Activated CD4-positive, alpha-beta T cell treated with anti-CD3 and anti-CD28 coated beads for 36 hours (primary cell): ENCODE results near the gene SPA17. TPM values are rescaled to one million over a fixed set of nuclear protein-coding genes. Genes with fewer than 3 reads are reported as not detected.

Source experiments
- ATAC-seq: fragments of 200-7000 bp; cut with Tn5 transposase; one replicate; pipeline ENCODE4 v1.10.0; 2021; ENCODE audit warnings: mild to moderate bottlenecking, moderate library complexity
- CTCF ChIA-PET: fragments of 350-600 bp; sonication (Branson Sonifier 250); formaldehyde crosslinking; loops from one replicate; lab custom pipeline; 2021; ENCODE audit warnings: antibody characterized with exemption; lab: Charles Lee
- POLR2A ChIA-PET: fragments of 350-600 bp; sonication (Branson Sonifier 250); formaldehyde crosslinking; loops from one replicate; lab custom pipeline; 2021; ENCODE audit warnings: antibody characterized with exemption, inconsistent platforms; lab: Charles Lee
- DNase-seq: peaks from one replicate; pipeline ENCODE4 v3.0.0-alpha.2; 2020
- H3K27ac Mint-ChIP-seq: one replicate; pipeline ENCODE4 v1.8.0; 2021; ENCODE audit warnings: mixed read lengths
- H3K27me3 Mint-ChIP-seq: one replicate; pipeline ENCODE4 v1.8.0; 2021; ENCODE audit warnings: mixed read lengths
- H3K36me3 Mint-ChIP-seq: one replicate; pipeline ENCODE4 v1.8.0; 2021; ENCODE audit warnings: low read depth, mixed read lengths
- H3K4me1 Mint-ChIP-seq: one replicate; pipeline ENCODE4 v1.8.0; 2021; ENCODE audit warnings: mixed read lengths
- H3K4me3 Mint-ChIP-seq: one replicate; pipeline ENCODE4 v1.8.0; 2021; ENCODE audit warnings: mild to moderate bottlenecking, moderate library complexity, mixed read lengths
- H3K9me3 Mint-ChIP-seq: one replicate; pipeline ENCODE4 v1.8.0; 2021; ENCODE audit warnings: low read depth, mixed read lengths
- intact Hi-C, 2 experiments: fragments of 100-400 bp; cut with DNase I in 1 of 2; cut with micrococcal nuclease in 1 of 2; formaldehyde crosslinking; loops; one replicate each; pipeline versions ENCODE4 v1.14.2 to v1.15.1; 2022 to 2024; cut with DNase I, micrococcal nuclease
- total RNA-seq, 2 experiments: library from RNA; stranded (reverse); gene quantifications; one replicate each; pipeline ENCODE4 v1.2.3, GENCODE V29; 2021

SPA17 gene
- total RNA-seq, 2 experiments from 2014 or later = 3.9 to 4.7 TPM

DNA sequence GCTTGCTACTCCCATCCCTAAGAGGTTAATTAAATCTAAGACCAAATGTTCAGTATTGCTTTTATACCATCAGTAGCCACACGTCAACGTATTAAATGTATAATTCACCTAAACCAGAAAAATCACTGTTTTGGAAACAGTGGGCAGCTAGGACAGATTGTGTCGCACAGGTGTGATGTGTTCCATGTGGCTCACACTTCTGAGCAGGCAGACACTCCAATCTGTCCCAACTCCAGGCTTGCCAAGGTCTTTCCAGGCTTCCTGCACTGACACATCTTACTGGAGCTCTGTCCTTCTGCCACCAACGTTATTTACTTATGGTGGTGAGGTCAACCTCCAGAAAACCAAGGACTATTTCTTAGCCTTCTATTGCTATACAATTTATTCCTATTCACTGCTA is 11.6 kb upstream of the SPA17 start:
- Mint-ChIP-seq H3K4me3 (no peak overlapping the region), H3K27ac (no peak overlapping the region), H3K36me3 (peaks cover 5% of the 10 kb centered on the region), H3K9me3 (no peaks in the 10 kb centered on the region), H3K4me1 (no peaks in the 10 kb centered on the region), H3K27me3 (no peaks in the 10 kb centered on the region)
- POLR2A ChIA-PET = interaction anchor here (0.7 kb wide), 1 partner anchor 124 kb away, joined by 3 read pairs; no protein-coding TSS in a partner anchor
- ATAC-seq (no peak), DNase-seq (no peak)
- intact Hi-C loops = no loop called here
- CTCF ChIA-PET = interaction anchor here (0.6 to 1.3 kb wide), 4 partner anchors 18 to 175 kb away, joined by 3 to 5 read pairs (median 4); no protein-coding TSS in a partner anchor

DNA sequence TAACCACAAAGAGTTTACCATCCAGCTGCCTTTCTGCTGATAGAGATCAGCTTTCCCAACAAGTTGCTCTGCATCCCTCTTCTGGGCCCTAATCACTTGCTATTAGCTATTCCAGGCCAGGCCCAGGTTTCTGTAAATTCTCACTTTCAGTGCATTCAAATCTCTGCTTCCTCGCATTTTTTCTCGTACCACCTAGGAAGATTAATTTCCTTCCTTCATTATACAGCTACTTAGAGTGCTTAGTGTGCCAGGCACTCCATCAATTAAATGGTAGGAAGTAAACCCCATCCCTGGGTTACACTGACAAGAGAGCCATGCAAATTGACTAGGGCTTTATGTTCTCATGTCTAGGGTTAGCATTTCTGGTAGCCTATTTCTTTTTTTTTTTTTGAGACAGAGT is 9.8 kb upstream of the SPA17 start:
- no peaks in the 10 kb centered on the region for H3K9me3 Mint-ChIP-seq
- H3K36me3 Mint-ChIP-seq = peaks cover 3% of the 10 kb centered on the region
- no peak overlapping the region for H3K27ac Mint-ChIP-seq
- intact Hi-C loops = no loop called here
- CTCF ChIA-PET = interaction anchor here (1.0 to 1.4 kb wide), 2 partner anchors 9 to 100 kb away, joined by 3 to 4 read pairs; partner anchors contain the start of genes SIAE and SPA17
- no peak overlapping the region for H3K4me3 Mint-ChIP-seq
- POLR2A ChIA-PET = no interaction called here
- no peaks in the 10 kb centered on the region for H3K27me3 Mint-ChIP-seq
- no peaks in the 10 kb centered on the region for H3K4me1 Mint-ChIP-seq
- no peak for DNase-seq
- ATAC-seq = no peak

DNA sequence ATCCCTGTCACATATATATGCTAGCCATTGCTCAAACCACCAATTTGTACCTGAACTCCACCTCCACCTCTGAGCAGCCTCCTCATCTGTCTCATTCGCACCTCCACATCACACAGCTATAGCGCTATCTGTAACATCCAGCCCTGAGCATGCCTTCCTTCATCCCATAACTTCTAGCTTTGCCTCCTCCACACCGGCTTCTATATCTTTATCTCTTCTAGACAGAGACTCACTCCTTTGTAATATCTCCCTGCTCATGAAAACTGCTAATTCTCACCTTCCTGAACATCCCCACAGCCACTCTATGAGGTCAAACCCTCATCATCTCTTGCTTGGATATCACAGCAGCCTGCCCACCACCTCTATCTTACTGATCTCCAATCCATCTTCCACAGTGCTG is 6.1 kb upstream of the SPA17 start:
- CTCF ChIA-PET = interaction anchor here (0.5 to 1.1 kb wide), 4 partner anchors 79 to 170 kb away, joined by 3 to 5 read pairs (median 3); no protein-coding TSS in a partner anchor
- H3K36me3 Mint-ChIP-seq = no peaks in the 10 kb centered on the region
- DNase-seq (no peak), ATAC-seq (no peak)
- H3K27ac Mint-ChIP-seq = no peak overlapping the region
- POLR2A ChIA-PET = interaction anchor here (0.8 kb wide), 1 partner anchor 1261 kb away, joined by 4 read pairs; no protein-coding TSS in a partner anchor
- H3K27me3 Mint-ChIP-seq = no peaks in the 10 kb centered on the region
- H3K9me3 Mint-ChIP-seq = no peaks in the 10 kb centered on the region
- H3K4me3 Mint-ChIP-seq = no peak overlapping the region
- peaks cover 17% of the 10 kb centered on the region for H3K4me1 Mint-ChIP-seq
- intact Hi-C loops = no loop called here

DNA sequence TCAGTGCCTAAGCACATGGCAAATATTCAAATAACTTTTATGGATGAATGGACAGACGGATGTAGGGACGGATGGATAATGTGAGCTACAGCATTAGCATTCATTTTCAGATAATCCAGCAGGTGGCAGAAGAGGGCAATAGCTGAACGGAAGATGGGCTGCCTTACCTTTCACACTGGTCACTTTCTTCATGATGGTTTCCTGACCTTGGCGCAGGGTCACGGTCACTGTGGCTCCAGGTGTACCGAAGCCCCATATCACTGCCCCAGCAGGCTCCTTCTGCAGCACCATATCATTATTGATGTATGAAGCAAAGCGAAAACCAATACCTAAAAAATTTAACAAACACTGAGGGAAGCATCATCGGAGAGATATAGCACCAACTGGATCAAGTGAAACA is 4.5 kb upstream of the SPA17 start:
- ChIA-PET POLR2A (interaction anchor here (0.7 to 0.9 kb wide), 2 partner anchors 23 to 929 kb away, joined by 3 read pairs; no protein-coding TSS in a partner anchor), CTCF (interaction anchor here (0.6 to 3.8 kb wide), 37 partner anchors 8 to 1094 kb away, joined by 3 to 64 read pairs (median 5); partner anchors contain the start of genes ESAM, MSANTD2, NRGN and ROBO3)
- DNase-seq (peak; percentile 47), ATAC-seq (no peak)
- Mint-ChIP-seq H3K36me3 (no peaks in the 10 kb centered on the region), H3K27me3 (no peaks in the 10 kb centered on the region), H3K27ac (no peak overlapping the region), H3K4me3 (no peak overlapping the region), H3K9me3 (no peaks in the 10 kb centered on the region), H3K4me1 (peaks cover 23% of the 10 kb centered on the region)
- intact Hi-C loops = loop anchor here (1.0 kb wide), 5 partner anchors 94 to 207 kb away; no protein-coding TSS in a partner anchor

DNA sequence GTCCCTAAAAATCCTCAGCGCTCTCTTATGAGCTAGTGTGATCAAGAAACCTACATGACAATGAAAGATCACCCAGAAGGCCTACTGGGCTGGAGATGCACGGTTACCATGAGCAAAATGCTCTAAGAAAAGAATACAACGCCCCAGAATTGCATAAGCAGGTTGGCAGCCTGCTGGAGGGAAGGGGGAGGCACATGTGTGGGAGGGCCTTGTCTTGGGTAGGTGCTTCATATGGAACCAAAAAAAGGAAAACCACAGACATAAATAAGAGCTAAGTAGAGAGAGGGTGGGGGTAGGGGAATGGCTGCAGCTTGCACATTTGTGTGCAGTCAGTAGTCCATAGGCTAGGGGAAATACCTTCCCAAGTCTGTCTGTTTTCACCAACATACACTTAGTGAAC is 3.0 kb upstream of the SPA17 start:
- Mint-ChIP-seq H3K9me3 (no peaks in the 10 kb centered on the region), H3K27ac (no peak overlapping the region), H3K4me3 (no peak overlapping the region), H3K27me3 (no peaks in the 10 kb centered on the region), H3K36me3 (no peaks in the 10 kb centered on the region), H3K4me1 (peaks cover 30% of the 10 kb centered on the region)
- POLR2A ChIA-PET = no interaction called here
- peak; percentile 53 for DNase-seq
- intact Hi-C loops = loop anchor here (1.0 to 5.0 kb wide), 6 partner anchors 26 to 957 kb away; partner anchors contain the start of genes CCDC15 (in 1 of the 2), CHEK1 (in 1 of the 2), PKNOX2 (in 1 of the 2) and TMEM218 (in 1 of the 2)
- ATAC-seq = peak; percentile 15
- CTCF ChIA-PET = interaction anchor here (0.8 to 3.8 kb wide), 21 partner anchors 8 to 712 kb away, joined by 3 to 64 read pairs (median 6); partner anchors contain the start of genes ESAM, MSANTD2, NRGN and ROBO3

DNA sequence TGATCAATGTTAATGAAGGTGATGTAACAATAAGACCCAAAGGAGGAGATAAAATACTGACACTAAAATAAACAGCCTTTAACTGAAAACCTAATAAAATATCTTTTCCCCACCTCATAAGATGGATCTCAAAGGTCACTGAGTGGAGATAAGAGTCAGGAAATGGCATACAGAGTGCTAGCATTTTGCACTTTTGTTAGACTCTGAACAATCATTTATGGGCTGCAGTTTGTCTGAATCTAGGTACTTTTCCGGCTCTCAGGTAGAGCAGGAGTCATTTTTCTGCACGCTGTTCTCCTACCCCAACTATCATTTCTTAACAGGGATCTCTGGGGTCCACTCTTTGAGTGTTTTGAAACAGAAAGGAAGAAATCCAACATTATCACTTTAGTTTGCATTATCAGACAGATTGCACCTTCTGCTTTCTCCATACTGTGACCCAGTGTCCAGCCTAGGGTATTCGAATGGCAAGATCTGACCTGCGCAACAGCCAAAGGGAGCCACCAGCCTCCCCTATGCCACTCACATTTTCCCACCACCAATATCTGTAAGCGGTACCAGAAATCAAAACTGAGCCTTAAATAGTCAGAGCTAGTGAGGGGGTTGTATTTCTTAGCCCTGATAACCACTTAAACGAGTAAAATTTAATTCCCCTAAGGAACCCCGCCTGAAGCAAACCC is 1.0 kb upstream of the SPA17 start:
- ChIA-PET POLR2A (interaction anchor here (1.3 to 1.6 kb wide), 2 partner anchors 90 to 128 kb away, joined by 3 to 4 read pairs; no protein-coding TSS in a partner anchor), CTCF (interaction anchor here (0.6 to 1.8 kb wide), 11 partner anchors 9 to 204 kb away, joined by 3 to 10 read pairs (median 4); no protein-coding TSS in a partner anchor)
- intact Hi-C loops = loop anchor here (1.0 to 5.0 kb wide), 15 partner anchors 50 to 955 kb away; partner anchors contain the start of genes CCDC15 (in 2 of the 2), MSANTD2 (in 2 of the 2), TBRG1 (in 2 of the 2) and TMEM218 (in 2 of the 2)
- Mint-ChIP-seq H3K4me3 (peak overlapping the region; percentile 84), H3K27me3 (no peaks in the 10 kb centered on the region), H3K36me3 (no peaks in the 10 kb centered on the region), H3K27ac (peak overlapping the region; percentile 82), H3K9me3 (no peaks in the 10 kb centered on the region), H3K4me1 (peaks cover 30% of the 10 kb centered on the region)
- DNase-seq (no peak), ATAC-seq (no peak)

DNA sequence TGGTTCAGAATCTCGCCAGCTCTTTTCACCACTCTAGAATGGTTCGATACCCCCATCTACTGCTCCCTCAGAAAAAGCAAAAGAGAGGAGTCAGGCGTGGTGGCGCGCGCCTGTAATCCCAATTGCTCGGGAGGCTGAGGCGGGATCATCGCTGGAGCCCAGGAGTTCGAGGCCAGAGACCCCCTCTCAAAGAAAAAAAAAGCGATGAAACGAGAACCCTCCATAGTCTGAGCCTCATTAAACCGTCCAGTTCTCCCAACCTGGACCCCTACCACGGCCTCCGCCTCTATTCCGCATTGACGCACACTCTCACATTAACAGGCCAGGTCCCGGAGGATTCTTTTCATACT is 439 bp downstream of the SPA17 start:
- Mint-ChIP-seq H3K27ac (peak overlapping the region; percentile 86), H3K4me3 (peak overlapping the region; percentile 84), H3K9me3 (no peaks in the 10 kb centered on the region), H3K36me3 (no peaks in the 10 kb centered on the region), H3K4me1 (peaks cover 30% of the 10 kb centered on the region), H3K27me3 (no peaks in the 10 kb centered on the region)
- no peak for ATAC-seq
- intact Hi-C loops = loop anchor here (5.0 kb wide), 5 partner anchors 278 to 953 kb away; partner anchors contain the start of genes CCDC15 (in 1 of the 2), CHEK1 (in 1 of the 2), PKNOX2 (in 1 of the 2) and TMEM218 (in 1 of the 2)
- ChIA-PET CTCF (interaction anchor here (0.7 to 1.8 kb wide), 9 partner anchors 64 to 202 kb away, joined by 3 to 10 read pairs (median 3); no protein-coding TSS in a partner anchor), POLR2A (interaction anchor here (0.8 to 1.6 kb wide), 2 partner anchors 127 to 163 kb away, joined by 3 to 4 read pairs; no protein-coding TSS in a partner anchor)
- no peak for DNase-seq

DNA sequence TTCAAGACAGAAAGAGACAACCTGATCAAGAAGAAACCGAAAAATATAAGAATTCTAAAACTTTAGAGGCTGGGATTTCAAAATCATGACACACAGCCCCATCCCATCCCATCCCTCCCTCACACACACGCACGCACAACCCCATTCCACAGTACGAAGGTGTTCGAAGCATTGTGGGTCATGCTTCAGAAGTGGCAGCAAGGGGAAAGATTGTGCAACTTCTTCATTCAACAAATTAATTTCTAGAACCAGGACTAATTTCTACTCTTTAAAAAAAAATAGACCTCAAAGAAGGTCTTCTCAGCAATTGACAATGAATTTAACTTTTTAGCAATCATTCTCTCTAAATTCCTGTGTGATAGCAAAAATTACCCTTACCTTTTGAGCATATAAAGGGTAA is 867 bp downstream of the SPA17 start:
- peaks cover 30% of the 10 kb centered on the region for H3K4me1 Mint-ChIP-seq
- H3K9me3 Mint-ChIP-seq = no peaks in the 10 kb centered on the region
- H3K4me3 Mint-ChIP-seq = peak overlapping the region; percentile 84
- intact Hi-C loops = loop anchor here (5.0 kb wide), 5 partner anchors 278 to 953 kb away; partner anchors contain the start of genes CCDC15 (in 1 of the 2), CHEK1 (in 1 of the 2), PKNOX2 (in 1 of the 2) and TMEM218 (in 1 of the 2)
- peak overlapping the region; percentile 86 for H3K27ac Mint-ChIP-seq
- H3K27me3 Mint-ChIP-seq = no peaks in the 10 kb centered on the region
- ATAC-seq (no peak), DNase-seq (no peak)
- ChIA-PET POLR2A (no interaction called here), CTCF (interaction anchor here (1.3 to 1.8 kb wide), 2 partner anchors 64 to 162 kb away, joined by 3 to 6 read pairs; no protein-coding TSS in a partner anchor)
- no peaks in the 10 kb centered on the region for H3K36me3 Mint-ChIP-seq

DNA sequence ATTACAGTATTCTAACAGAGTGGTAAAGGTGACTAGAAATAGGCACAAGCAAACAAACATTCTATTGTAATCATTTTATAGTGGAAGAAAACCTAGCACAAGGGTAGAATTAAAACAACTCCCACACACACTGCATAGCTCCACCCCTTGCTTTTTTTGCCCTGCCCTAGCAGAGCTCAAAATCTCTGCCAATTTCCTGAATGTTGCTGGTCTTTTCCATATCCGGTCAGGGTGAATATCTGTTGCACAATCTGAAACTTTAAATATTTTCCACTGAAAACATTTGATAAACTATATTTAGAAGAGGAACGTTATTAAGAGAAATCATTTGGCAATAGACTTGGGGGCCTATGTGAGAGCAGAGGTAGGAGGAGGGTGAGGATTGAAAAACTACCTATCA is 2.7 kb downstream of the SPA17 start:
- no peak for ATAC-seq
- CTCF ChIA-PET = interaction anchor here (0.5 to 1.2 kb wide), 2 partner anchors 82 to 87 kb away, joined by 3 to 4 read pairs; no protein-coding TSS in a partner anchor
- intact Hi-C loops = no loop called here
- H3K36me3 Mint-ChIP-seq = no peaks in the 10 kb centered on the region
- H3K9me3 Mint-ChIP-seq = no peaks in the 10 kb centered on the region
- H3K4me3 Mint-ChIP-seq = no peak overlapping the region
- POLR2A ChIA-PET = no interaction called here
- H3K4me1 Mint-ChIP-seq = peaks cover 21% of the 10 kb centered on the region
- H3K27me3 Mint-ChIP-seq = no peaks in the 10 kb centered on the region
- no peak for DNase-seq
- H3K27ac Mint-ChIP-seq = no peak overlapping the region

DNA sequence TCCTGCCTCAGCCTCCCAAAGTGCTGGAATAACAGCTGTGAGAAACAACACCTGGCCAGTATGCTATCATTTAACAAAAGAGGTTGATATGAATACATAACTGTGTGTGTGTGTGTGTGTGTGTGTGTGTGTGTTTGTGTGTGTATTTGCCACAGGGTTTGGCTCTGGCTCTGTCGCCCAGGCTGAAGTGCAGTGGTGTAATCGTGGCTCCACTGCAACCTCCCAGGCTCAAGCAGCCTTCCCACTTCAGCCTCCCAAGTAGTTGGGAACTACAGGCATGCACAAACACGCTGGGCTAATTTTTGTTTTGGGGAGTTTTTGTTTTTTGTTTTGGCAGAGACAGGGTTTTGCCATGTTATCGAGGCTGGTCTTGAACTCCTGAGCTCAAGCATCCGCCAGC is 4.7 kb downstream of the SPA17 start:
- ChIA-PET POLR2A (no interaction called here), CTCF (interaction anchor here (1.2 to 2.2 kb wide), 4 partner anchors 9 to 158 kb away, joined by 3 to 10 read pairs (median 6); no protein-coding TSS in a partner anchor)
- no peak for DNase-seq
- peaks cover 12% of the 10 kb centered on the region for H3K9me3 Mint-ChIP-seq
- no peak overlapping the region for H3K4me3 Mint-ChIP-seq
- H3K27ac Mint-ChIP-seq = no peak overlapping the region
- H3K27me3 Mint-ChIP-seq = no peaks in the 10 kb centered on the region
- ATAC-seq = no peak
- H3K36me3 Mint-ChIP-seq = peaks cover 5% of the 10 kb centered on the region
- intact Hi-C loops = no loop called here
- H3K4me1 Mint-ChIP-seq = peaks cover 9% of the 10 kb centered on the region

DNA sequence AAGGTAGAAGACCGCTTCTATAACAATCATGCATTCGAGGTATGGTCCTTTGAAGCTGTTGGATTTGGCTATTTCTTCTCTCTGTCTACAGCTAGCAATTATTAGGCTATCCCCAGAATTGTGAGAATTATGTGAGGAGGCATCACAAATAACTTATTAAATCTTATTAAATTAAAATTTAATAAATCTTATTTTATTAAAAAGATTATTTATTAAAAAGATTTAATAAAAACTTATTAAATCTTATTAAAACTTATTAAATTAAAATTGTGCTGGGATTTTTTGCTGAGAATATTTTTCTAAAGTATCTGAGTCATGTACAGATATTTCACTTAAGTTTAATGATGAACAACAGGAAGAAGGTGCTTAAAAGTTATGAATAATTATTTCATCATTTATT is 7.7 kb downstream of the SPA17 start:
- Mint-ChIP-seq H3K9me3 (peaks cover 15% of the 10 kb centered on the region), H3K27ac (no peak overlapping the region), H3K4me1 (no peaks in the 10 kb centered on the region), H3K27me3 (no peaks in the 10 kb centered on the region), H3K4me3 (no peak overlapping the region), H3K36me3 (peaks cover 10% of the 10 kb centered on the region)
- ChIA-PET POLR2A (no interaction called here), CTCF (no interaction called here)
- no peak for ATAC-seq
- intact Hi-C loops = no loop called here
- DNase-seq = no peak
